ENCODE measurements around the gene AMMECR1L.

DNA sequence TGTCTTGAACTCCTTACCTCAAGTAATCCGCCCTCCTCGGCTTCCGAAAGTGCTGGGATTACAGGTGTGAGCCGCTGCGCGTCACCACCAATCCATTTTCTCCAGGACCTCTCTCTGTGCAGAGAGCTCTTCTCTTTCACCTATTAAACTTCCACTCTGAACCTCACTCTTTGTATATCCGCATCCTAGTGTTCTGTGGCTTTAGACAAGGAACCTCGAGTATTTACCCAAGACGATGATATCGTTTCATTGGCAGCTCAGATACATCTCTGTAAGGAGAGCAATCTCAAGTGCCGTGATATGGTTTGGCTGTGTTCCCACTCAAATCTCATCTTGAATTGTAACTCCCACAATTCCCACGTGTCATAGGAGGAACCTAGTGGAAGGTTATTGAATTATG, 59.7 kb downstream of the AMMECR1L start:
- TF ChIP-seq EZH2phosphoT487 (IDR thresholded peaks at IDR 0.05; ENCODE audit: unreplicated experiment) = no peak
- TF ChIP-seq, protein P1, sequence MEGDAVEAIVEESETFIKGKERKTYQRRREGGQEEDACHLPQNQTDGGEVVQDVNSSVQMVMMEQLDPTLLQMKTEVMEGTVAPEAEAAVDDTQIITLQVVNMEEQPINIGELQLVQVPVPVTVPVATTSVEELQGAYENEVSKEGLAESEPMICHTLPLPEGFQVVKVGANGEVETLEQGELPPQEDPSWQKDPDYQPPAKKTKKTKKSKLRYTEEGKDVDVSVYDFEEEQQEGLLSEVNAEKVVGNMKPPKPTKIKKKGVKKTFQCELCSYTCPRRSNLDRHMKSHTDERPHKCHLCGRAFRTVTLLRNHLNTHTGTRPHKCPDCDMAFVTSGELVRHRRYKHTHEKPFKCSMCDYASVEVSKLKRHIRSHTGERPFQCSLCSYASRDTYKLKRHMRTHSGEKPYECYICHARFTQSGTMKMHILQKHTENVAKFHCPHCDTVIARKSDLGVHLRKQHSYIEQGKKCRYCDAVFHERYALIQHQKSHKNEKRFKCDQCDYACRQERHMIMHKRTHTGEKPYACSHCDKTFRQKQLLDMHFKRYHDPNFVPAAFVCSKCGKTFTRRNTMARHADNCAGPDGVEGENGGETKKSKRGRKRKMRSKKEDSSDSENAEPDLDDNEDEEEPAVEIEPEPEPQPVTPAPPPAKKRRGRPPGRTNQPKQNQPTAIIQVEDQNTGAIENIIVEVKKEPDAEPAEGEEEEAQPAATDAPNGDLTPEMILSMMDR (conservative IDR thresholded peaks at IDR 0.05; ENCODE audit: low read depth in 2 of 2) = no peak
